RPMI8226 (cell line): Measurements from ENCODE around the gene UGT2B10.

Source experiments
- DNase-seq: peaks from one replicate; pipeline ENCODE4 v3.0.0-alpha.2; 2015

The UGT2B10 gene

DNA sequence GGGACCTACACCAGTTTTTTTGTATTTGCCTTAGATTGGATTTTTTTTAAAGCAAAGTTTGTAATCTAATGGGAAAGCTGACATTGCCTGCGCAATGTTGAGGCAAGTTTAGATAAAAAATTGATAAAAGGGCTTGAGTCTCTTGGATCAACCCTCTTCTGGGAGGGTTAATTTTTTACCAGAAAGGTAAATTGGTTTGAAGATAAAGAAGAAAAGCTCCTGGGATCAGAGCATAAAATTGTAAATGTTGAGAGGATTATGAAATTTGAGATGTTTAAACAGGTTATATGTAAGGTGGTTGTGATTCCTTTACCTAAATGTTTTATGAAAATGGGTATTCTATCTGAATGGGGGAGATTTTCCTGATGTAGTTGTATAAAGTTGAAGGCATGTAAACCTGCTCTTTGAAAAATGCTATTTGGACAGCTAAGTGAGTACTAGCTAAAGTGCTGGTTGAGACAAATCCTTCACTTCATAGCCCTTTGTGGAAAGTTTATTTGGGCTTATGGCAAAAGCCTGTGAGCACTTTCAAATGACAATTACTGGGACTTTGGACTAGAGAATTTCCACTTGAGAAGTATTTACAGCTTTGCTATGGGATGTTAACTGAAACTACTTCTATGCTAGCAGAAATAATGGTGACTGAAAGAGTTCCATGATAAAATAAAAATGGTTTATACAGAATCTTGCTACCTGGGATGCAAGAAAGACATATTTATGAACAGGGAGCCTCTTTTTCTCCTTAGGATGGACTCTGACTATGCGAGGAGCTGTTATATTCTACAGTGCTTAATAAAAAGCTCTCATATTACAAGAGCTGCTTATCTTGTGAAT, 56.2 kb downstream of the UGT2B10 start:
- no peak for DNase-seq

GRCh38 chr4:68872643-68873502, 57.1 kb downstream of the UGT2B10 start:
- no peak for DNase-seq

GRCh38 chr4:68874507-68874906, 58.7 kb downstream of the UGT2B10 start:
- no peak for DNase-seq

DNA sequence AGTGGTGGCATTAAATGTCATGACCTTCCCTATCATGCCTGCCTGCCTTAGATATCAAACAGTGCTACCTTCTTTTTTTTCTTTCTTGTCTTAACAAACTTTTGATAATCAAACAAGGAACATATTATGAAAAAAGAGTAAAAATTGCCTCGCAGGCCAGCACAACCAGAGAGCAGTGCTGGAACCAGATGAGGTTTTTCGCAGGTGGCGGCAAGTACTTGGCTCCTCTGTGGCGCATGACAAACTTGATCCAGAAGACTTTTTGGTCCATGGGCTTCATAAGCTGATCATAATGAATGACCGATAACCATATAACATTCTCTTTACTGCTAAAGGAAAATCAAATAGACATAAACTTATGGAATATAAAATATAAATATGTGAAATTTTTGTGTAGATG, 61.8 kb downstream of the UGT2B10 start:
- DNase-seq = no peak

- DNase-seq = no peak
These were observed 62.3 kb downstream of the UGT2B10 start for GRCh38 chr4:68878048-68878447.
